Measurements from ENCODE around the gene SCIN.

- TF ChIP-seq, protein P1, sequence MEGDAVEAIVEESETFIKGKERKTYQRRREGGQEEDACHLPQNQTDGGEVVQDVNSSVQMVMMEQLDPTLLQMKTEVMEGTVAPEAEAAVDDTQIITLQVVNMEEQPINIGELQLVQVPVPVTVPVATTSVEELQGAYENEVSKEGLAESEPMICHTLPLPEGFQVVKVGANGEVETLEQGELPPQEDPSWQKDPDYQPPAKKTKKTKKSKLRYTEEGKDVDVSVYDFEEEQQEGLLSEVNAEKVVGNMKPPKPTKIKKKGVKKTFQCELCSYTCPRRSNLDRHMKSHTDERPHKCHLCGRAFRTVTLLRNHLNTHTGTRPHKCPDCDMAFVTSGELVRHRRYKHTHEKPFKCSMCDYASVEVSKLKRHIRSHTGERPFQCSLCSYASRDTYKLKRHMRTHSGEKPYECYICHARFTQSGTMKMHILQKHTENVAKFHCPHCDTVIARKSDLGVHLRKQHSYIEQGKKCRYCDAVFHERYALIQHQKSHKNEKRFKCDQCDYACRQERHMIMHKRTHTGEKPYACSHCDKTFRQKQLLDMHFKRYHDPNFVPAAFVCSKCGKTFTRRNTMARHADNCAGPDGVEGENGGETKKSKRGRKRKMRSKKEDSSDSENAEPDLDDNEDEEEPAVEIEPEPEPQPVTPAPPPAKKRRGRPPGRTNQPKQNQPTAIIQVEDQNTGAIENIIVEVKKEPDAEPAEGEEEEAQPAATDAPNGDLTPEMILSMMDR (IDR thresholded peaks at IDR 0.05) = no peak
- no peak for TF ChIP-seq POLR2A (IDR thresholded peaks at IDR 0.05)
- TF ChIP-seq POLR2AphosphoS5 (IDR thresholded peaks at IDR 0.05) = no peak
- TF ChIP-seq EP300 (IDR thresholded peaks at IDR 0.05) = no peak
These were observed 91.1 kb downstream of the SCIN start for GRCh38 chr7:12661581-12661980.

Measured in sigmoid colon (tissue), 4 donors.